RPMI7951 (cell line): ENCODE data around the gene PTPRN2. TPM values are rescaled to one million over a fixed set of nuclear protein-coding genes. Genes with fewer than 3 reads are reported as not detected.

ENCODE experiments used
- DNase-seq: peaks from one replicate; pipeline ENCODE4 v3.0.0-alpha.2; 2012; ENCODE audit warnings: low read depth
- total RNA-seq: library from RNA; depleted of rRNA; stranded (reverse); fragments of >200 nt; shearing (Covaris generic); gene quantifications from 2 replicates; pipeline ENCODE4 v1.2.3, GENCODE V29; 2014

The PTPRN2 gene
- total RNA-seq, 1 experiment from 2014 or later, result 9.0 TPM

GRCh38 chr7:157587805-157588560 is 999.6 kb downstream of the PTPRN2 start:
- DNase-seq, result no peak

- DNase-seq, result no peak
Measured at GRCh38 chr7:157587051-157587804, 1000.4 kb downstream of the PTPRN2 start.

- DNase-seq, result no peak
Measured at GRCh38 chr7:157586426-157586955, 1001.1 kb downstream of the PTPRN2 start.

GRCh38 chr7:157585113-157585861 is 1002.3 kb downstream of the PTPRN2 start:
- no peak for DNase-seq

GRCh38 chr7:157584420-157584819 is 1003.2 kb downstream of the PTPRN2 start:
- DNase-seq, result no peak

- no peak for DNase-seq
Measured at GRCh38 chr7:157581740-157582139, 1005.9 kb downstream of the PTPRN2 start.

- DNase-seq, result no peak
Measured at GRCh38 chr7:157580324-157580723, 1007.3 kb downstream of the PTPRN2 start.

GRCh38 chr7:157579425-157579824 is 1008.2 kb downstream of the PTPRN2 start:
- no peak for DNase-seq

- DNase-seq, result no peak
Measured at GRCh38 chr7:157577796-157578339, 1009.8 kb downstream of the PTPRN2 start.

GRCh38 chr7:157577061-157577460 is 1010.6 kb downstream of the PTPRN2 start:
- DNase-seq, result no peak

- DNase-seq, result no peak
Measured at GRCh38 chr7:157576415-157576814, 1011.2 kb downstream of the PTPRN2 start.

GRCh38 chr7:157575777-157576176 is 1011.8 kb downstream of the PTPRN2 start:
- no peak for DNase-seq

- DNase-seq, result no peak
Measured at GRCh38 chr7:157574914-157575586, 1012.6 kb downstream of the PTPRN2 start.

- DNase-seq, result no peak
Measured at GRCh38 chr7:157574120-157574825, 1013.4 kb downstream of the PTPRN2 start.

GRCh38 chr7:157573244-157573643 is 1014.4 kb downstream of the PTPRN2 start:
- DNase-seq, result no peak

GRCh38 chr7:157572622-157573021 is 1015.0 kb downstream of the PTPRN2 start:
- no peak for DNase-seq

GRCh38 chr7:157570531-157571200 is 1017.0 kb downstream of the PTPRN2 start:
- DNase-seq, result peak; percentile 95

GRCh38 chr7:157569967-157570366 is 1017.7 kb downstream of the PTPRN2 start:
- DNase-seq, result no peak

GRCh38 chr7:157568770-157569584 is 1018.6 kb downstream of the PTPRN2 start:
- peak; percentile 72 for DNase-seq
